H9 (cell line): ENCODE data around the gene TNK2. TPM values are rescaled to one million over a fixed set of nuclear protein-coding genes. Genes with fewer than 3 reads are reported as not detected.

Experiments
- DNase-seq: peaks from one replicate; pipeline ENCODE4 v3.0.0-alpha.2; 2017
- H2AFZ ChIP-seq: one replicate; pipeline ENCODE4 v1.6.1; 2013; ENCODE audit warnings: mild to moderate bottlenecking, low read length, control low read depth, moderate library complexity
- H2AK5ac ChIP-seq: 2 replicates; pipeline ENCODE4 v1.6.1; 2013; ENCODE audit warnings: low read length, control low read depth, mixed read lengths; ENCODE audit not compliant: insufficient read length
- H2BK120ac ChIP-seq: one replicate; pipeline ENCODE4 v1.6.1; 2013; ENCODE audit warnings: low read depth, mild to moderate bottlenecking, low read length, control low read depth, inconsistent platforms; ENCODE audit not compliant: poor library complexity, severe bottlenecking
- H2BK12ac ChIP-seq: 2 replicates; pipeline ENCODE4 v1.6.1; 2013; ENCODE audit warnings: low read length, control low read depth, mixed read lengths, low read depth; ENCODE audit not compliant: insufficient read length
- H2BK15ac ChIP-seq: 2 replicates; pipeline ENCODE4 v1.6.1; 2013; ENCODE audit warnings: low read depth, low read length, control low read depth
- H2BK20ac ChIP-seq: one replicate; pipeline ENCODE4 v1.6.1; 2013; ENCODE audit warnings: low read depth, mild to moderate bottlenecking, low read length, control low read depth, inconsistent platforms; ENCODE audit not compliant: poor library complexity, severe bottlenecking
- H2BK5ac ChIP-seq: 2 replicates; pipeline ENCODE4 v1.6.1; 2013; ENCODE audit warnings: low read length, control low read depth, mixed read lengths; ENCODE audit not compliant: insufficient read length
- H3K14ac ChIP-seq: 2 replicates; pipeline ENCODE4 v1.6.1; 2013; ENCODE audit warnings: low read length, control low read depth; ENCODE audit not compliant: insufficient read depth
- H3K18ac ChIP-seq: 2 replicates; pipeline ENCODE4 v1.6.1; 2013; ENCODE audit warnings: low read depth, mild to moderate bottlenecking, mixed read lengths, low read length, control low read depth; ENCODE audit not compliant: insufficient read length
- H3K23ac ChIP-seq: 2 replicates; pipeline ENCODE4 v1.6.1; 2013; ENCODE audit warnings: low read length, control low read depth, mixed read lengths, low read depth; ENCODE audit not compliant: insufficient read length
- H3K23me2 ChIP-seq: 2 replicates; pipeline ENCODE4 v1.6.1; 2013; ENCODE audit warnings: low read depth, mild to moderate bottlenecking, mixed read lengths, low read length, control low read depth; ENCODE audit not compliant: insufficient read length, poor library complexity, severe bottlenecking
- H3K27ac ChIP-seq: 2 replicates; pipeline ENCODE4 v1.5.1; 2013; ENCODE audit warnings: low read length, control low read depth, mixed read lengths, low read depth; ENCODE audit not compliant: insufficient read length
- H3K27me3 ChIP-seq: 2 replicates; pipeline ENCODE4 v1.6.1; 2013; ENCODE audit warnings: low read length, control low read depth, inconsistent platforms; ENCODE audit not compliant: insufficient read depth
- H3K4ac ChIP-seq: 2 replicates; pipeline ENCODE4 v1.6.1; 2013; ENCODE audit warnings: low read depth, mild to moderate bottlenecking, control low read depth, inconsistent platforms, low read length, moderate library complexity
- H3K4me1 ChIP-seq: 2 replicates; pipeline ENCODE4 v1.6.1; 2013; ENCODE audit warnings: low read length, control low read depth, inconsistent platforms; ENCODE audit not compliant: insufficient read depth
- H3K4me2 ChIP-seq: 2 replicates; pipeline ENCODE4 v1.6.1; 2013; ENCODE audit warnings: low read length, control low read depth, mixed read lengths; ENCODE audit not compliant: insufficient read length, insufficient read depth
- H3K56ac ChIP-seq: 2 replicates; pipeline ENCODE4 v1.6.1; 2013; ENCODE audit warnings: low read depth, mild to moderate bottlenecking, mixed read lengths, low read length, control low read depth; ENCODE audit not compliant: insufficient read length
- H3K79me1 ChIP-seq: 2 replicates; pipeline ENCODE4 v1.6.1; 2013; ENCODE audit warnings: low read depth, mild to moderate bottlenecking, moderate library complexity, low read length, control low read depth, inconsistent platforms; ENCODE audit not compliant: insufficient read depth, poor library complexity, severe bottlenecking
- H3K79me2 ChIP-seq: 2 replicates; pipeline ENCODE4 v1.6.1; 2013; ENCODE audit warnings: low read length, control low read depth, inconsistent platforms; ENCODE audit not compliant: insufficient read depth
- H3K9ac ChIP-seq: 2 replicates; pipeline ENCODE4 v1.6.1; 2013; ENCODE audit warnings: low read length, control low read depth, mixed read lengths; ENCODE audit not compliant: insufficient read length; ENCODE audit errors: extremely low read depth
- H3K9me3 ChIP-seq: one replicate; pipeline ENCODE4 v1.6.1; 2013; ENCODE audit warnings: low read depth, low read length, inconsistent platforms; ENCODE audit not compliant: control insufficient read depth
- H3T11ph ChIP-seq: one replicate; pipeline ENCODE4 v1.6.1; 2013; ENCODE audit warnings: mild to moderate bottlenecking, low read length, control low read depth, inconsistent platforms
- H4K20me1 ChIP-seq: one replicate; pipeline ENCODE4 v1.6.1; 2013; ENCODE audit not compliant: control insufficient read depth, insufficient read length, insufficient read depth
- H4K5ac ChIP-seq: 2 replicates; pipeline ENCODE4 v1.6.1; 2013; ENCODE audit warnings: low read depth, mild to moderate bottlenecking, mixed read lengths, low read length, control low read depth; ENCODE audit not compliant: insufficient read length
- H4K8ac ChIP-seq: replicated peaks from 2 replicates; pipeline ENCODE4 v1.6.1; 2013; ENCODE audit warnings: low read length, control low read depth, mixed read lengths, low read depth; ENCODE audit not compliant: insufficient read length
- H4K91ac ChIP-seq: 2 replicates; pipeline ENCODE4 v1.6.1; 2013; ENCODE audit warnings: low read depth, mild to moderate bottlenecking, moderate library complexity, mixed read lengths, low read length, control low read depth; ENCODE audit not compliant: insufficient read length
- H3K27ac Mint-ChIP-seq, 3 experiments: 2 replicates in 2 of 3; 3 replicates in 1 of 3; pipeline ENCODE4 v1.8.0; 2020 to 2021; ENCODE audit warnings: mixed read lengths in 3 of 3, mild to moderate bottlenecking in 1 of 3, moderate library complexity in 1 of 3
- H3K27me3 Mint-ChIP-seq: 2 replicates; pipeline ENCODE4 v1.8.0; 2021; ENCODE audit warnings: low read depth, mild to moderate bottlenecking, moderate library complexity, mixed read lengths
- H3K36me3 Mint-ChIP-seq, 3 experiments: 2 replicates in 2 of 3; 3 replicates in 1 of 3; pipeline ENCODE4 v1.8.0; 2020 to 2021; ENCODE audit warnings: low read depth in 3 of 3, mixed read lengths in 3 of 3; ENCODE audit not compliant: insufficient read depth in 1 of 3
- H3K4me1 Mint-ChIP-seq, 2 experiments: 2 replicates each; pipeline ENCODE4 v1.8.0; 2020; ENCODE audit warnings: mixed read lengths in 2 of 2
- H3K4me3 Mint-ChIP-seq, 2 experiments: 2 replicates in 1 of 2; 3 replicates in 1 of 2; pipeline ENCODE4 v1.8.0; 2020 to 2021; ENCODE audit warnings: mild to moderate bottlenecking in 2 of 2, mixed read lengths in 2 of 2, moderate library complexity in 1 of 2
- H3K9me3 Mint-ChIP-seq, 2 experiments: 2 replicates in 1 of 2; 3 replicates in 1 of 2; pipeline ENCODE4 v1.8.0; 2020; ENCODE audit warnings: mild to moderate bottlenecking in 2 of 2, mixed read lengths in 2 of 2, moderate library complexity in 1 of 2
- CTCF ChIP-seq: fragments of 200-600 bp; sonication (generic); conservative IDR thresholded peaks from 3 replicates; pipeline ENCODE4 v1.8.0; 2021; ENCODE audit warnings: antibody characterized with exemption, mild to moderate bottlenecking
- WGBS: extraction: QIAGEN DNeasy Blood & Tissue Kit; methylation state at CpG from one replicate; pipeline ENCODE4 v1.1.7; 2013; ENCODE audit warnings: missing lambda C conversion rate, low lambda C conversion rate, mixed read lengths; ENCODE audit not compliant: insufficient read length; ENCODE audit errors: extremely low coverage; 5-methylcytosine and 5-hydroxymethylcytosine counted together
- total RNA-seq: library from RNA; stranded (reverse); gene quantifications from 2 replicates; pipeline ENCODE4 v1.2.1, GENCODE V29; 2021

TNK2 gene
- total RNA-seq, 1 experiment from 2014 or later: 34.5 TPM

GRCh38 chr3:195904368-195904767 is 4.0 kb downstream of the TNK2 start:
- Histone ChIP-seq H2BK120ac (no peak overlapping the region), H3K56ac (no peak overlapping the region), H2BK15ac (no peak overlapping the region), H2BK20ac (no peak overlapping the region), H3K14ac (no peak overlapping the region), H4K91ac (no peak overlapping the region), H3K23ac (no peak overlapping the region), H2AK5ac (no peak overlapping the region), H4K20me1 (no peaks in the 10 kb centered on the region), H2AFZ (no peak overlapping the region), H3K4me2 (no peak overlapping the region), H3K18ac (no peak overlapping the region), H2BK12ac (no peak overlapping the region), H2BK5ac (no peak overlapping the region), H3K79me2 (peaks cover 6% of the 10 kb centered on the region; the same call in 1 of the 2 replicates), H3K9ac (no peak overlapping the region), H3K79me1 (no peaks in the 10 kb centered on the region), H3K27ac (no peak overlapping the region), H3K4ac (no peak overlapping the region), H3K9me3 (no peaks in the 10 kb centered on the region), H3K23me2 (peaks cover 10% of the 10 kb centered on the region), H4K5ac (no peak overlapping the region), H3T11ph (no peak overlapping the region), H3K27me3 (no peaks in the 10 kb centered on the region), H3K4me1 (no peaks in the 10 kb centered on the region; the same call in 1 of the 2 replicates), H4K8ac (no peak overlapping the region)
- no peaks in the 10 kb centered on the region for H3K9me3 Mint-ChIP-seq
- WGBS: no CpG with 5 or more reads among the region's 4 CpGs
- H3K27me3 Mint-ChIP-seq: peaks cover 8% of the 10 kb centered on the region
- H3K36me3 Mint-ChIP-seq: peaks cover 0 to 4% (median 2%) of the 10 kb centered on the region in 3 experiments; a peak in 4 of 7 replicates
- H3K4me3 Mint-ChIP-seq: no peak overlapping the region
- no peak for TF ChIP-seq CTCF
- DNase-seq: no peak
- peak overlapping the region in 2 of 3 experiments; percentile 12 to 45; a peak in 2 of 7 replicates for H3K27ac Mint-ChIP-seq
- peaks cover 12 to 17% of the 10 kb centered on the region in 2 experiments for H3K4me1 Mint-ChIP-seq
